ENCODE measurements around the gene CEACAM5.

- no peak for TF ChIP-seq CTCF (IDR thresholded peaks at IDR 0.05; ENCODE audit: low read depth, low read length, missing input control)
- no peak for TF ChIP-seq GABPA (IDR thresholded peaks at IDR 0.05 in 1 of 2, conservative IDR thresholded peaks at IDR 0.05 in 1 of 2)
- no peak for TF ChIP-seq TAF1 (conservative IDR thresholded peaks at IDR 0.05)
- TF ChIP-seq RAD21 (IDR thresholded peaks at IDR 0.05), result no peak
Observed at GRCh38 chr19:41714598-41714997, 6.2 kb downstream of the CEACAM5 start.
